Measurements from ENCODE around the gene SMCO3. TPM values are rescaled to one million over a fixed set of nuclear protein-coding genes. Genes with fewer than 3 reads are reported as not detected.

SMCO3 gene
- total and polyA plus RNA-seq, 2 donors (not counting 1 experiment from before 2014, with no cell fraction given): not detected

DNA sequence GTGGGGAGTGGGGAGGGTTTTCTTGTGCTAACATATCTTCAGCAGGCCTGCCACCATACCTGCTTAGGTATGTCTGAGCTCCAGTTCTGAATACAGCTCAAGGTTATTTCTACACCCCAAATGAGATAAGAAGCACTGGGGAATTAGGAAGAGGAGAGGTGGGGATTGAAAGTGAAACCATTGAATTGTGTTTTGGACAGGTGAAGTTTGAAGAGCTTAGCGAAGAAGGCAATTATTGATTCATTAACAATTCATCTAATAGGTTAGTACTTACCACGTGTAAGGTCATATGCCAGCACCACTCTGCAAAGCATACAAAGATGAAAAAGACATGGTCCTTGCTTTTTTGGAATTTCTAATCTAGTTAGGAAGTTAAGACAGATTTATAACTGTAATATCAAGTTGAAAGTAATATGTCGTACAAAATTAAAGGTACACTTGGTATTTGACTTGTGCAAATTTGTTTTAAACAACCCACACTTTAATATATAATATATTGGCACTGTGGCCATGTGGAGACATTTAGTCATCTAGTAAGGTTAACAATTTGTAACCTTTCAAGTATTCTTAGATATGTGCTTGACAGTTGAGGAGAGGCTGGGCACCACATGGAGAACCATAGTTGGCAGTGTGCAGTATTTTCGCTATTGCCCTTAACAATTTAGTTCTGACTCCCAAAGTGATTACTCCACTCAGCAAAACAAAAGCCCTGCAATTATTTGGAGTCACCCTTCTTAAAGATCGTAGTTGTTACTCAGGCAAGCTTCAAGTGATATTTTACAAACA is 3.6 kb downstream of the SMCO3 start:
- DNase-seq (no peak), ATAC-seq (ENCODE audit: low read depth) (no peak)
- H3K79me2 ChIP-seq (ENCODE audit: control insufficient read depth, insufficient read depth, low read length): peaks cover 25% of the 10 kb centered on the region
- no peaks in the 10 kb centered on the region for H3K27me3 Mint-ChIP-seq
- no peak overlapping the region for H3K27ac ChIP-seq (ENCODE audit: low read length in 2 of 2)
- H3K4me2 ChIP-seq (replicated peaks; ENCODE audit: low read depth, low read length, poor library complexity, severe bottlenecking): peak overlapping the region; percentile 39
- H3K36me3 ChIP-seq (replicated peaks in 1 of 2; ENCODE audit: control extremely low read depth in 1 of 2, control insufficient read depth in 1 of 2, extremely low read depth in 1 of 2, insufficient read depth in 2 of 2, low read length in 1 of 2): no peaks in the 10 kb centered on the region
- H3K4me1 Mint-ChIP-seq: peaks cover 13% of the 10 kb centered on the region
- ChIA-PET POLR2A (no interaction called here), CTCF (interaction anchor here (0.9 to 3.6 kb wide), 4 partner anchors 11 to 411 kb away, joined by 3 to 30 read pairs (median 8); partner anchors contain the start of gene RERG)
- TF ChIP-seq EZH2 (IDR thresholded peaks at IDR 0.05; ENCODE audit: borderline replicate concordance, insufficient read depth, low read depth, low read length, poor library complexity, severe bottlenecking): no peak
- TF ChIP-seq, protein P1, sequence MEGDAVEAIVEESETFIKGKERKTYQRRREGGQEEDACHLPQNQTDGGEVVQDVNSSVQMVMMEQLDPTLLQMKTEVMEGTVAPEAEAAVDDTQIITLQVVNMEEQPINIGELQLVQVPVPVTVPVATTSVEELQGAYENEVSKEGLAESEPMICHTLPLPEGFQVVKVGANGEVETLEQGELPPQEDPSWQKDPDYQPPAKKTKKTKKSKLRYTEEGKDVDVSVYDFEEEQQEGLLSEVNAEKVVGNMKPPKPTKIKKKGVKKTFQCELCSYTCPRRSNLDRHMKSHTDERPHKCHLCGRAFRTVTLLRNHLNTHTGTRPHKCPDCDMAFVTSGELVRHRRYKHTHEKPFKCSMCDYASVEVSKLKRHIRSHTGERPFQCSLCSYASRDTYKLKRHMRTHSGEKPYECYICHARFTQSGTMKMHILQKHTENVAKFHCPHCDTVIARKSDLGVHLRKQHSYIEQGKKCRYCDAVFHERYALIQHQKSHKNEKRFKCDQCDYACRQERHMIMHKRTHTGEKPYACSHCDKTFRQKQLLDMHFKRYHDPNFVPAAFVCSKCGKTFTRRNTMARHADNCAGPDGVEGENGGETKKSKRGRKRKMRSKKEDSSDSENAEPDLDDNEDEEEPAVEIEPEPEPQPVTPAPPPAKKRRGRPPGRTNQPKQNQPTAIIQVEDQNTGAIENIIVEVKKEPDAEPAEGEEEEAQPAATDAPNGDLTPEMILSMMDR (IDR thresholded peaks at IDR 0.05): no peak
- H3K9ac ChIP-seq (ENCODE audit: low read length): peak overlapping the region; percentile 13
- WGBS (ENCODE audit: insufficient coverage): 100% methylated on average over 2 of the region's 5 CpGs
- no peaks in the 10 kb centered on the region for H3K9me3 Mint-ChIP-seq (ENCODE audit: insufficient read depth)
- no peak overlapping the region for H3K4me3 ChIP-seq (ENCODE audit: control extremely low read depth in 1 of 5, extremely low read depth in 1 of 5, insufficient read depth in 1 of 5, low read depth in 2 of 5, low read length in 4 of 5)
- H3K27ac Mint-ChIP-seq: peak overlapping the region; percentile 50
- no peaks in the 10 kb centered on the region for H3K9me3 ChIP-seq (ENCODE audit: control extremely low read depth in 1 of 3, control insufficient read depth in 2 of 3, insufficient read depth in 1 of 3, low read length in 2 of 3)
- peaks cover 9 to 16% of the 10 kb centered on the region in 2 donors for H3K4me1 ChIP-seq (ENCODE audit: control insufficient read depth in 2 of 2, insufficient read depth in 2 of 2, low read length in 2 of 2)
- peak overlapping the region; percentile 68 for H3K4me3 Mint-ChIP-seq
- no peaks in the 10 kb centered on the region for H4K20me1 ChIP-seq (ENCODE audit: control insufficient read depth, insufficient read depth, low read length, poor library complexity, severe bottlenecking)
- no peaks in the 10 kb centered on the region for H3K27me3 ChIP-seq (replicated peaks in 1 of 4; ENCODE audit: control extremely low read depth in 1 of 4, control insufficient read depth in 3 of 4, insufficient read depth in 4 of 4, low read length in 3 of 4)
- intact Hi-C loops (cut with micrococcal nuclease): no loop called here
- no peak overlapping the region for H2AFZ ChIP-seq (ENCODE audit: insufficient read depth, low read depth, low read length, poor library complexity, severe bottlenecking)

DNA sequence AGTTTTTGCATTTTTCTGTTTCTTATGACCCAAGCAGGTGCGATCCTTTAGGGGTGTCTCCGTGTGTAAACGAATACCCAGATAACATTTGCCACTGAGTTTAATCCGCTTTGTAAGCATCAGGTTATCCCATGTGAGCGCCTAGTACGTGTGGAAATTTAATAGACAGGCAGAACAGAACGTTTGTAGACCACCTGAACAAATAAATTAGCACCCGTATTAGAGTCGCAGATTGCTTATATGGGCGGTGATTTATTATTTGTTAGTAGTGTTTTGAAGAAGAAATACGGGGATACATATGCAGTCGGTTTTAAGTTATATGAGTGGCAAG is 10.2 kb downstream of the SMCO3 start:
- Histone ChIP-seq H3K27ac (ENCODE audit: low read length in 2 of 2) (peak overlapping the region; percentile 98), H3K4me2 (replicated peaks; ENCODE audit: low read depth, low read length, poor library complexity, severe bottlenecking) (peak overlapping the region; percentile 81), H4K20me1 (ENCODE audit: control insufficient read depth, insufficient read depth, low read length, poor library complexity, severe bottlenecking) (no peaks in the 10 kb centered on the region), H3K27me3 (replicated peaks in 1 of 4; ENCODE audit: control extremely low read depth in 1 of 4, control insufficient read depth in 3 of 4, insufficient read depth in 4 of 4, low read length in 3 of 4) (no peaks in the 10 kb centered on the region), H3K9me3 (ENCODE audit: control extremely low read depth in 1 of 3, control insufficient read depth in 2 of 3, insufficient read depth in 1 of 3, low read length in 2 of 3) (no peaks in the 10 kb centered on the region), H3K79me2 (ENCODE audit: control insufficient read depth, insufficient read depth, low read length) (peaks cover 65% of the 10 kb centered on the region), H2AFZ (ENCODE audit: insufficient read depth, low read depth, low read length, poor library complexity, severe bottlenecking) (peak overlapping the region; percentile 93), H3K36me3 (replicated peaks in 1 of 2; ENCODE audit: control extremely low read depth in 1 of 2, control insufficient read depth in 1 of 2, extremely low read depth in 1 of 2, insufficient read depth in 2 of 2, low read length in 1 of 2) (peaks cover 7 to 16% of the 10 kb centered on the region in 2 experiments), H3K4me1 (ENCODE audit: control insufficient read depth in 2 of 2, insufficient read depth in 2 of 2, low read length in 2 of 2) (peaks cover 13 to 17% of the 10 kb centered on the region in 2 donors), H3K9ac (ENCODE audit: low read length) (peak overlapping the region; percentile 98), H3K4me3 (ENCODE audit: control extremely low read depth in 1 of 5, extremely low read depth in 1 of 5, insufficient read depth in 1 of 5, low read depth in 2 of 5, low read length in 4 of 5) (peak overlapping the region; percentile 89 to 99 (median 93))
- no peak overlapping the region for H3K27ac Mint-ChIP-seq
- peaks cover 11% of the 10 kb centered on the region for H3K4me1 Mint-ChIP-seq
- ChIA-PET POLR2A (interaction anchor here (0.6 to 3.3 kb wide), 5 partner anchors 23 to 550 kb away, joined by 3 to 41 read pairs (median 5); a partner anchor contains a TSS), CTCF (interaction anchor here (1.2 to 3.1 kb wide), 3 partner anchors 22 to 188 kb away, joined by 3 to 19 read pairs (median 7); a partner anchor contains a TSS)
- TF ChIP-seq EZH2 (IDR thresholded peaks at IDR 0.05; ENCODE audit: borderline replicate concordance, insufficient read depth, low read depth, low read length, poor library complexity, severe bottlenecking): no peak
- TF ChIP-seq, protein P1 (IDR thresholded peaks at IDR 0.05): no peak
- no peak for DNase-seq
- WGBS (ENCODE audit: insufficient coverage): 0% methylated on average over 2 of the region's 12 CpGs
- no peaks in the 10 kb centered on the region for H3K27me3 Mint-ChIP-seq
- H3K4me3 Mint-ChIP-seq: no peak overlapping the region
- intact Hi-C loops (cut with micrococcal nuclease): loop anchor here (1.0 kb wide), 4 partner anchors 29 to 564 kb away; partner anchors contain the start of gene ARHGDIB
- no peaks in the 10 kb centered on the region for H3K9me3 Mint-ChIP-seq (ENCODE audit: insufficient read depth)
- peak; percentile 1 for ATAC-seq (ENCODE audit: low read depth)
